ENCODE data around the gene NPAS4. TPM values are rescaled to one million over a fixed set of nuclear protein-coding genes. Genes with fewer than 3 reads are reported as not detected.
"Not testable (repeated sequence)": the region's sequence is repeated elsewhere in the genome, so short reads cannot be mapped to it uniquely, and the experiment has no call there.

Gene NPAS4
- total RNA-seq = not detected

DNA sequence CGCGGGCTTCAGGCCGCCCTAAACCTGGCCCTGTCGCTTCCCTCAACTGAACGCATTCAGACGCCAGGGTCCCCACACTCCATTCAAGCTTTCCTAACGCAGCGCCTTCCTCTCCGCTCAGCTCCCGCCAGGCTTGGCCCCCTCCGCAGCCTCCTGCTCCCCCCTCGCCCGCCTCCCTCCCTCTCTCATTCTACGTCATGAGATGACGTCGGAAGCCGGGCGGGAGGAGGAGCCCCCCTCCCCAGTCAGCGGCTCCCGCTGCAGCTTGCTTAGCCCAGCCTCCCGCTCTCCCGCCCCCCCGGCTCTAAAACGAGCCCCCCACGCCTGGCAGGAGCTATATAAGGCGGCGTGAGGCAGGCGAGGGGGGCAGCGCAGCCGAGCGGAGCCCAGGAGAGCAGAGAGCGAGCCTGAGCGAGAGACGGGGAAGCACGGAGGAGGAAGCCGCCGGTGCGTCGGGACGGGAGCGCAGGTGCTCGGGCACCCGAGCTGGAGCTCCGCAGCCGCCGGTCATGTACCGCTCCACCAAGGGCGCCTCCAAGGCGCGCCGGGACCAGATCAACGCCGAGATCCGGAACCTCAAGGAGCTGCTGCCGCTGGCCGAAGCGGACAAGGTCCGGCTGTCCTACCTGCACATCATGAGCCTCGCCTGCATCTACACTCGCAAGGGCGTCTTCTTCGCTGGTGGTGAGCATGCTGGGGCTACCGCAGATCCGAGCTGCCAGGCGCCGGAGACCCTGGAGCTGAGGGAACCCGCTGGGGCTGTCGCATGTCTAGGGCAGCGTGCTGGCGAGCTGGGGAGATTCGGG lies at the start of gene NPAS4:
TSS of gene NPAS4 (plus strand) at position 365 of the 806 bp plus-strand sequence. CDS start at position 510, 145 bp downstream.
- Histone ChIP-seq H3K36me3 (replicated peaks in 1 of 2; ENCODE audit: insufficient read depth in 1 of 2, low read depth in 2 of 2) (no peaks in the 10 kb centered on the region), H3K27ac (no peak within 1 kb of the TSS), H3K27me3 (no peaks in the 10 kb centered on the region), H3K4me3 (no peak within 1 kb of the TSS), H3K9me3 (no peaks in the 10 kb centered on the region), H3K4me1 (peaks cover 8% of the 10 kb centered on the region)
- TF ChIP-seq POLR2A (IDR thresholded peaks at IDR 0.05) = no peak
- TF ChIP-seq, protein P1, sequence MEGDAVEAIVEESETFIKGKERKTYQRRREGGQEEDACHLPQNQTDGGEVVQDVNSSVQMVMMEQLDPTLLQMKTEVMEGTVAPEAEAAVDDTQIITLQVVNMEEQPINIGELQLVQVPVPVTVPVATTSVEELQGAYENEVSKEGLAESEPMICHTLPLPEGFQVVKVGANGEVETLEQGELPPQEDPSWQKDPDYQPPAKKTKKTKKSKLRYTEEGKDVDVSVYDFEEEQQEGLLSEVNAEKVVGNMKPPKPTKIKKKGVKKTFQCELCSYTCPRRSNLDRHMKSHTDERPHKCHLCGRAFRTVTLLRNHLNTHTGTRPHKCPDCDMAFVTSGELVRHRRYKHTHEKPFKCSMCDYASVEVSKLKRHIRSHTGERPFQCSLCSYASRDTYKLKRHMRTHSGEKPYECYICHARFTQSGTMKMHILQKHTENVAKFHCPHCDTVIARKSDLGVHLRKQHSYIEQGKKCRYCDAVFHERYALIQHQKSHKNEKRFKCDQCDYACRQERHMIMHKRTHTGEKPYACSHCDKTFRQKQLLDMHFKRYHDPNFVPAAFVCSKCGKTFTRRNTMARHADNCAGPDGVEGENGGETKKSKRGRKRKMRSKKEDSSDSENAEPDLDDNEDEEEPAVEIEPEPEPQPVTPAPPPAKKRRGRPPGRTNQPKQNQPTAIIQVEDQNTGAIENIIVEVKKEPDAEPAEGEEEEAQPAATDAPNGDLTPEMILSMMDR (IDR thresholded peaks at IDR 0.05) = no peak
- WGBS, 2 donors = 2 to 4% methylated on average over 10 to 71 of the region's 71 CpGs
- ATAC-seq = no peak
- intact Hi-C loops (cut with DNase I) = no loop called here
- DNase-seq = peak in 2 of 4 donors; percentile 18 to 41

DNA sequence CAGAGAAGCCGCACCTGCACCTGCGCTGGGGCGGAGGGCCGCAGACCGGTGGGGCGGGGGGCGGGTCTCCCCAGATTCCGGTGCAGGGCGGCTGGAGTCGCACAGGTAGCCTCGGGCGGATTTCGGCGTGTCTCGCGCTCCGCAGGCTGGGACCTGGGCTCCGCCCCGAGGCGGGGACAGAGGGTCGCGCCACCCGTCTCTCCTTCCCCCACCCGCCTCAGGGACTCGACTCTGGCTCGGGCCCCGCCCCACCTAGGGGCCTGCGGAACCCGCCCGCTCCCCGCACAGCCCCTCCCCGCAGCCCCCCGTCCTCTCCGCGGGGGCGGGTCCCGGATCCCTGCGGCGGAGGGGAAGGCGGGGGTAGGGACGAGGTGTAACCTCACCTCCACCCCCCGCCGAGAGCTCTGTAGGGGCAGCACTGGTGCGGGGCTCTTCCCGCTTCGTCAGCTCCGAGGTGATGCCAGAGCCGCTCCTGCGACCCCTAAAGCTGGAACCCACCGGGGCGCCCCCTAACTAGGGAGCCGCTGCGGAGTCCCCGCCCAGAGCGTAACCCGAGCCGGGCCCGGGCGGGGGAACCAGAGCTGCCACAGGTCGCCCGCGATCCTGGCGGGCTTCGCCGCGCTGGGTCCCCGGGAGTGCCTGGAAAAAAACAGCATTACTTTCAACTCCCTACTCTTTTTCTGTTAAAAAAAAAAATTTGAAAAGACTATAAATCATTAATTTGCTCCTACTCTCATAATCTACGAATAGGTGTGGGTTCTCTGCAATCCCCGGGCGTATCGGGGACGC lies 49.0 kb upstream of the NPAS4 start, which contains the start of gene SLC29A2:
TSS of gene SLC29A2 (minus strand) at position 134 of the 789 bp plus-strand sequence. CDS start 169 bp downstream, outside the sequence.
- peak within 1 kb of the TSS; percentile 52 to 67 for H3K4me3 ChIP-seq
- H3K27me3 ChIP-seq = no peaks in the 10 kb centered on the region
- peak within 1 kb of the TSS; percentile 84 to 94 (median 93) for H3K27ac ChIP-seq
- H3K9me3 ChIP-seq = no peaks in the 10 kb centered on the region
- no peaks in the 10 kb centered on the region for H3K36me3 ChIP-seq (replicated peaks in 1 of 2; ENCODE audit: insufficient read depth in 1 of 2, low read depth in 2 of 2)
- TF ChIP-seq, protein P1 (IDR thresholded peaks at IDR 0.05) = no peak
- TF ChIP-seq POLR2A (IDR thresholded peaks at IDR 0.05) = peak; percentile 21 to 74 (median 68)
- peaks cover 34% of the 10 kb centered on the region for H3K4me1 ChIP-seq
- DNase-seq (peak; percentile 82 to 92 (median 88)), ATAC-seq (peak; percentile 86)
- WGBS, 2 donors = 0 to 2% methylated on average over 13 to 53 of the region's 72 CpGs
- intact Hi-C loops (cut with DNase I) = no loop called here

DNA sequence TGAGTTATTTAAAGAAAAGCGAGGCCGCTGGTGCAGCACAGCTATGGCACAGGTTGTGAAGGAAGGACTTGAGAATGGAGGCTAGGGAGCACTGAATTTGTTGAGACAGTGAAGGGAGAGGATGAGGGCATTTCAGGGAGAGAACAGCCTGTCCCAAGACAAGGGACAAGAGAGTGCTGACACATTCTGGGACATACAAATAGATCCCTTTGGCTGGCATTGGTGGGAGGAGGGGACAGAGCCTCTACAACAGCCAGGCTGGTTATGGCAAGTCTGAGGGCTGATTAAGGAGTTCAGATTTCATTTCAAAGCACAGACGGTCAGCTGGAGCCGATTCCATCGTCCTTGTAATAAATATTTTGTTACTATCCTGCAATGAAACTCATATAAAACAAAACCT lies 47.6 kb upstream of the NPAS4 start:
- no peak for ATAC-seq
- Histone ChIP-seq H3K27me3 (no peaks in the 10 kb centered on the region), H3K27ac (peak overlapping the region in 2 of 4 donors; percentile 47 to 94), H3K9me3 (no peaks in the 10 kb centered on the region), H3K36me3 (replicated peaks in 1 of 2; ENCODE audit: insufficient read depth in 1 of 2, low read depth in 2 of 2) (no peaks in the 10 kb centered on the region), H3K4me3 (no peak overlapping the region), H3K4me1 (peaks cover 34% of the 10 kb centered on the region)
- intact Hi-C loops (cut with DNase I) = no loop called here
- no peak for DNase-seq
- WGBS, 2 donors = 32% methylated on average over 5 of the region's 5 CpGs
- TF ChIP-seq, protein P1 (IDR thresholded peaks at IDR 0.05) = no peak
- no peak for TF ChIP-seq POLR2A (IDR thresholded peaks at IDR 0.05)

DNA sequence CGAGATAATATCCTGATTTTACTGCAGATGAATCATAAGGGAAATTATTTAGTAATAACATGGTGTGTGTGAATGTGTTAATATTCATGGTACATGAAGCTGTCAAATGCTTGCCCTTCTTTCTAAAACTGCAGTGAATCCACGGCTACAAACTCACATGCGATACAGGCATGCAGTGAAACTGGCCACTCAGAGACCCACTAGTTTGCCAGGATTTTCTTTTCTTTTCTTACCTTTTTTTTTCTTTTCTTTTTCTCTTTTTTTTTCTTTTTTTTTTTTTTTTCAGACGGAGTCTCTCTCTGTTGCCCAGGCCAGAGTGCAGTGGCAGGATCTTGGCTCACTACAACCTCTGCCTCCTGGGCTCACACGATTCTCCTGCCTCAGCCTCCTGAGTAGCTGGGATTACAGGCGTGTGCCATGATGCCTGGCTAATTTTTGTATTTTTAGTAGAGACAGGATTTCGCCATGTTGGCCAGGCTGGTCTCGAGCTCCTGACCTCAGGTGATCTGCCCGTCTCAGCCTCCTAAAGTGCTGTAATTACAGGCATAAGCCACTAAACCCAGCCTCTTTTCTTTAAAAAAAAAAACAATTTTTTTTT lies 47.0 kb upstream of the NPAS4 start:
- DNase-seq; H3K27ac ChIP-seq; H3K9me3 ChIP-seq; H3K4me3 ChIP-seq; ATAC-seq; H3K36me3 ChIP-seq (replicated peaks in 1 of 2; ENCODE audit: insufficient read depth in 1 of 2, low read depth in 2 of 2); intact Hi-C loops (cut with DNase I); H3K27me3 ChIP-seq: not testable (repeated sequence)
- peaks cover 34% of the 10 kb centered on the region for H3K4me1 ChIP-seq
- WGBS, 2 donors = 72 to 75% methylated on average over 9 of the region's 9 CpGs

DNA sequence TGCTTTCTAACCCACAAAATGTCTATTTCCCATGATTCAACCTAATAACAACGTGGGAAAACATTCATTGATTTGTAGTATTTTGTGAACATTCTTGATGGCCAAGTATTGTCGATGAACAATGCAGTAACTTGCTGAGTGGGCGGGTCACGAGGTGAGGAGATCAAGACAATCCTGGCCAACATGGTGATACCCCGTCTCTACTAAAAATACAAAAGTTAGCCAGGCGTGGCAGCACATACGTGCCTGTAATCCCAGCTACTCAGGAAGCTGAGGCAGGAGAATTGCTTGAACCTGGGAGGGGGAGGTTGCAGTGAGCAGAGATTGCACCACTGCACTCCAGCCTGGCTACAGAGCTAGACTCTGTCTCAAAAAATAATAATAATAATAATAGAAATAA lies 40.6 kb upstream of the NPAS4 start:
- intact Hi-C loops (cut with DNase I); H3K9me3 ChIP-seq; H3K4me3 ChIP-seq; ATAC-seq; DNase-seq; H3K4me1 ChIP-seq; H3K27me3 ChIP-seq; H3K36me3 ChIP-seq (replicated peaks in 1 of 2; ENCODE audit: insufficient read depth in 1 of 2, low read depth in 2 of 2); H3K27ac ChIP-seq: not testable (repeated sequence)
- WGBS, 2 donors = 19 to 24% methylated on average over 7 of the region's 7 CpGs

DNA sequence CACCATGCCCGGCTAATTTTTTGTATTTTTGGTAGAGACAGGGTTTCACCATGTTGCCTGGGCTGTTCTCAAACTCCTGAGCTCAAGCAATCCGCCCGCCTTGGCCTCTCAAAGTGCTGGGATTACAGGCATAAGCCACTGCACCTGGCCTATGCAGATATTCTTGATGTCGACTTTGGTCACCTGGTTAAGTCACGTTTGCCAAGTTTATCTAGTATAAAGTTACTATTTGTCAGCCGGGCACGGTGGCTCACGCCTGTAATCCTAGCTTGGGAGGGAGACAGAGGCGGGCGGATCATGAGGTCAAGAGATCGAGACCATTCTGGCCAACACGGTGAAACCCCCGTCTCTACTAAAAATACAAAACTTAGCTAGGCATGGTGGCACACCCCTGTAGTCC lies 36.5 kb upstream of the NPAS4 start:
- H3K27me3 ChIP-seq; H3K4me3 ChIP-seq; H3K9me3 ChIP-seq; H3K36me3 ChIP-seq (replicated peaks in 1 of 2; ENCODE audit: insufficient read depth in 1 of 2, low read depth in 2 of 2); DNase-seq; H3K27ac ChIP-seq; intact Hi-C loops (cut with DNase I); ATAC-seq: not testable (repeated sequence)
- H3K4me1 ChIP-seq = peaks cover 11% of the 10 kb centered on the region
- 57 to 63% methylated on average over 13 of the region's 13 CpGs for WGBS, 2 donors
